GM18909 (cell line): Measurements from ENCODE around the gene C10orf67.
"Not testable (repeated sequence)": the region's sequence is repeated elsewhere in the genome, so short reads cannot be mapped to it uniquely, and the experiment has no call there.

Source experiments
- ATAC-seq: cut with Tn5 transposase; IDR thresholded peaks from one replicate; pipeline ENCODE4 v1.9.1; 2021; ENCODE audit warnings: mild to moderate bottlenecking; ENCODE audit not compliant: unreplicated experiment, poor library complexity

The C10orf67 gene

GRCh38 chr10:23281044-23281433 lies 63.6 kb downstream of the C10orf67 start:
- ATAC-seq: no peak

- ATAC-seq: no peak
Observed at GRCh38 chr10:23280419-23281043, 64.1 kb downstream of the C10orf67 start.

- ATAC-seq: no peak
Observed at GRCh38 chr10:23275355-23275754, 69.2 kb downstream of the C10orf67 start.

- not testable (repeated sequence) for ATAC-seq
Observed at GRCh38 chr10:23274179-23274578, 70.4 kb downstream of the C10orf67 start.

DNA sequence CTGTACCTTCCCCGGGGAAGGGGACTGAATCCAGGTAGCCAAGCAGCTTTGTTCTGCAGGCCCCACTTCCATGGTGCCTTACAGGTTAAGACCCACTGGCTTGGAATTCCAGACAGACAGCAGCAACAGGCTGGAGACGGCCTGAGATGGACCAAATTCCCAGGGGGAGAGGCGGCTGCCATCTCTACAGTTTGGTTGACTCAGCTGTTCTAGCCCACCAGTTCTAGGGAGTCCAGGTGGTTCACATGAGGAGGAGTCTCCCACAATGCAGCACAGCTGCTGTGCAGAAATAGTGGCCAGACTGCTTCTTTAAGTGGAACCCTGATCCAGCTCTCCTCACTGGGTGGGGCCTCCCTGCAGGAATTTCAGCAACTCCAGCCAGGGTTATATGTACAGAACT lies 74.1 kb downstream of the C10orf67 start:
- ATAC-seq: no peak

DNA sequence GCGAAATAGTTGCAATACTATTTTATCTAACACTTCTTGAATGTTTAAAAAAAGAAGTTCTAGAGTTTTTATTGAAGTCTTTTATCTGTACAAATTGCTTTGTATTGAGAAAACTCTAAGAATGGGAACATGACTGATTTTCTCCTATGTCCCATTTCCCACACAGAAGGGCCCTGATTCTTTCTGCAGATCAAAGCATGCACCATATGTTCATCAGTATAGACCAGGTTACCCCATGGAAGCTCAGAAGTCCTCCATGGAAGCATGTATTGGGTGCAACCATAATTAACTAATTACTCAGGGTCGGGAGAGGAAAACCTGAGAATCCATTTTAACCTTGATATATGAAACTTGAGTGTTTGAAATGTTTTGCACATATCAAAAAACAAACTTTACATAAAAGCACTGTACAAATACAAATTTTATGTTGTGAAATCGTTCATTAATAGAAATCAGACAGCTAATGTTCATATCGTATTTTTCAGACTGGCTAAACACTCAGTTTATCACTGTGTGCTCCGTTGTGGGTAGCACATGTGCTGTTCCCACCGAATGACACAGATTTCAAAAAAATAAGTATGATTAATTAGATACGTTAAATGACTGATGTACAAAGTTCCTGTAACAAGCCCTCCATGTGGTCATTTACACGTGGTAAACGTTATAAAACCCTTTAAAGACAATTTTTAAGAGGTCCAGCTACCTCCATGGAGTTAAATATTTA lies 81.0 kb downstream of the C10orf67 start:
- ATAC-seq: no peak

- ATAC-seq: no peak
Observed at GRCh38 chr10:23262928-23263327, 81.7 kb downstream of the C10orf67 start.

DNA sequence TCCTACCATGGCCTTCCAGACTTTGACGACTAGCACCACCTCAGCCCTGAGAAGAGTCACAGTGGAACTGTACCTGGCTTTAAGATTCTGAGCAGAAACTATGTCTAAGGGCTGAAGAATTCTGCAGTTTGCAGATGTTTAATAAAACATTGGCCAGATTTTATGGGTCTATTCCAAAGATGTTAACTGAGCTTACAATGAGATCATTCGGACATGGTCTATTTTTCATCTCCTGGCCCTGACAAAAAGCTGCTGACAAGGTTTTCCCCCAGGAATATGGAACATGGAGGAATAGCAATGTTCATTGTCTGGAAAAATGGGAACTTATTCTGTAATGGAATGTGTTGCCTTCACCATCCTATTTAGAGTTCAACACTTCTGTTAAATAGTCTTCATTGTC lies 86.1 kb downstream of the C10orf67 start:
- ATAC-seq: no peak

- ATAC-seq: no peak
Observed at GRCh38 chr10:23253780-23254179, 90.8 kb downstream of the C10orf67 start.

- not testable (repeated sequence) for ATAC-seq
Observed at GRCh38 chr10:23252859-23253258, 91.7 kb downstream of the C10orf67 start.

DNA sequence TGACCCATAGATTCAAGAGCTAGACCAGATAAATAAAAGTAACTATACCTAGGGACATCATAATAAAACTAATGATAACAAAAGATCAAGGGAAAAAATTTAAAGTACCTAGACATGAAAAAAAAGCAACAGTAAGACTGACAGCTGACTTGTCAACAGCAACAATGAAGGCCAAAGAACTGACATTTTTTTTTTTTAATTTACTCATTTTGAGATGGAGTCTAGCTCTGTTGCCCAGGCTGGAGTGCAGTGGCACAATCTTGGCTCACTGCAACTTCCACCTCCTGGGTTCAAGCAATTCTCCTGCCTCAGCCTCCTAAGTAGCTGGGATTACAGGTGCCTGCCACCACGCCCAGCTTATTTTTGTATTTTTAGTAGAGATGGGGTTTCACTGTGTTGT lies 102.8 kb downstream of the C10orf67 start:
- not testable (repeated sequence) for ATAC-seq

GRCh38 chr10:23238015-23238414 lies 106.6 kb downstream of the C10orf67 start:
- ATAC-seq: no peak

DNA sequence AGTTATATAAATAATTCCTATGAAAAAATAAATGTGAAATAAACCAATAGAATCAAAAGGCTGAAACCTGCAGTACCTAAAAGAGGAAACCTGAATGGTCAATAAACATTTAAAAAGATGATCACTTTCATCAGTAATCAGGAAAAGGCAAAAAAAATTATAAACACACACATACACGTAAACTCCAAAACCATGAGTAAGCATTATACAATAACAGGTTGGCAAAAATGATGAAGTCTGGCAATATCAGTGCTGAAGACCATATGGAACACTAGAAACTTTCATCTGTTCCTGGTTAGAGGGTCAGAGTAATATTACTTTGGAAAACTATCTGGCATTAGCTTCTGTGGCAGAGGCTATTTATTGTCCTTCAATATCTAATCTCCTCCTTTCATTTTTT lies 114.0 kb downstream of the C10orf67 start:
- ATAC-seq: no peak

DNA sequence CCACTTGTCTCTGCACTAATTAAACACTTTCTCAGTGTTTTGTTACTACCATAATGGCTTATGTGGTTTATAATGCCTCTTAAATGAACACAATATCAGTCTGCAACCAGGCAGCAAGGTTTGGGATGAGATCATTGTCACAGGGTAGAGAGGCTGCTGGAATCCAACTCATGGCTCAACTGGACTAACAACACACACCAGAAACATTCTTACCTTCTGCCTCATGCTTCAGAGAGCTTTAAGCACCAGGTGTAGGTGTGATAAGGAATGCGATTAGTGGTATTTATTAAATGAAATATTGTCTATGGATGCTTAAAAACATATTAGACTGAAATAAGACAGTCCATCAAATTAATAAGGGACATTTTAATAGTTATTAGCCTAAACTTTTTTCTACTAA lies 127.1 kb downstream of the C10orf67 start:
- ATAC-seq: no peak

DNA sequence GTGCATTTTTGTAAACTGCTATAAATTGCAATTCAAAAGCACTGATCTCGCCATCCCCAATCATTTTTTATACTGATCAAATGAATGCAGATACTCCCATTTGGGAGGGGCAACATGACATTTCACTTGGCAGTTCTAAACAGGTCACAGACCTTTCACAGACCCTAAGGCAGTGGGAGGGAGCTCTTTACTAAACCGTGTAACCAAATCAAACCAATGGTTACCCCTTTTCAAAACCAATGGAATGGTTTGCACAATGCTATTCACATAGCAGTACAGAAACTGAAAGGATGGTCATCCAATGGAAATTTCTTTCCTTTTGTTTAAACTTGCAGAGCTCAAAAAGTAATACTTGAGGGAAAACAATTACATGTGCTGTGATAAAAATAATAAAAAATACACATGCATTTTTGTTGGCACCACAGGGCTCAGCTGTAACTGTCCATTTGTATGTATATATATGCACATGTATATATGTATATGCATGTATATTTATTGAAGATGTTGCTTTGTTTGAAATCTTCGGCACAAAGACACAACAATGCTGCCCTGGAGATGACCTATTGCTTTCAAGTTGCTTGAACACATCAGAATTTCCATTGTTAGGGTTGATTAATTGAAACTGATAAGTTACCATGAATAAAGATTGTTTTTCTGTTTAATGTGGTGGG lies 138.5 kb downstream of the C10orf67 start:
- ATAC-seq: no peak

DNA sequence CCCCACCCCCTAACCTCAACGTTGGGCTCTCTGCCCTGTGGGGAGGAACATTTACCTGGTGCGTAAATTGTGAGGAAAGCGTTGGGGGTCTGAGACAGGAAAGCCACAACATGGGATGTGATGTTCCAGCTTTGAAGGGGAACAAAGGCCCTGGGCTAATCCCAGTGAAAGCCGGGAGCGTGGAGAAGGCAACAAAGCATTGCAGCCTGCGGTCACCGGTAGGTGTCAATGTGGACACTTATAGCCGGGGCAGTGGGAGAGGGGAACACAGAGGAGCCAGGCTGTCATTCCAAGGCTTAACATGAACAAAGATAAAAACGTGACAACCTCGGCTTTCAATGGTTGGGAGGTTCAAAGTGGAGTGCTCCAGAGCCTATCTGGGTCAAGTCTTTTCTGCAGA lies 139.8 kb downstream of the C10orf67 start:
- ATAC-seq: no peak

- no peak for ATAC-seq
Observed at GRCh38 chr10:23203369-23204325, 140.9 kb downstream of the C10orf67 start.

DNA sequence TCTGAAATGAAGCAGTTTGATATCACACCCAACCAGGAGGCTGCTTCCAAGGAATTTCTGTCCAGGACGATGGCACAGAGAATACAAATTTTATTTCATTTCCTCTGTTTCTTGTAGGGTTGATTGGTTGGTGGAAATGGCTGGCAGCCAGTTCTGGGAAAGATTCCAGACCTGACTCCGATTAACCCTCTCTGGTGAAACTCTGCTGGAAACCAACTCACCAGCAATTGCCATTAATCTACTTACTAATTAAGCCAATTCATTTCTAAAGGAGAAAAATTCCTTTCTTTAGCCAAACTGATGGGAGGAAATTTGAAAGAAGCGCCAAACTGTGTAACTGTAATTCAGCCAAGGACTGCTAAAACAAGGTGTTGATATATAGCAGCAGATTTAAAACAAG lies 141.8 kb downstream of the C10orf67 start:
- no peak for ATAC-seq

DNA sequence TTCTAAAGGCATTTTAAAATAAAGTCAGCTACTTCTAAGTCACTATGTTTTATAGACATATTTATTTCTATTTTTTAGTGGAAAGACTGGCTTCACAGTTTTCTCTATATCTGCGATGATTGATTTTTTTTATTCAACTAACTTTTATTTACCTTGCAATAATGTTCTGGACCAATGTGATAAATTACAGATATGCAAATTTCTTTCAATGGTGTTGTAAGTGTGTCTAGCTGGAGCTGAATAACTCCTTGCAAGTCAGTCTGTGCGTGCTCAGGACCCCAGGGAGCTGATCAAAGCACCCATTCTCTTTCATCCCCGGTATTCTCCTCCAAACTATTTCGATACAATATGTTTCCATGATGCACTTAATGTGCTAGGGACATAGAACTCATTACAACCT lies 142.8 kb downstream of the C10orf67 start:
- ATAC-seq: no peak

DNA sequence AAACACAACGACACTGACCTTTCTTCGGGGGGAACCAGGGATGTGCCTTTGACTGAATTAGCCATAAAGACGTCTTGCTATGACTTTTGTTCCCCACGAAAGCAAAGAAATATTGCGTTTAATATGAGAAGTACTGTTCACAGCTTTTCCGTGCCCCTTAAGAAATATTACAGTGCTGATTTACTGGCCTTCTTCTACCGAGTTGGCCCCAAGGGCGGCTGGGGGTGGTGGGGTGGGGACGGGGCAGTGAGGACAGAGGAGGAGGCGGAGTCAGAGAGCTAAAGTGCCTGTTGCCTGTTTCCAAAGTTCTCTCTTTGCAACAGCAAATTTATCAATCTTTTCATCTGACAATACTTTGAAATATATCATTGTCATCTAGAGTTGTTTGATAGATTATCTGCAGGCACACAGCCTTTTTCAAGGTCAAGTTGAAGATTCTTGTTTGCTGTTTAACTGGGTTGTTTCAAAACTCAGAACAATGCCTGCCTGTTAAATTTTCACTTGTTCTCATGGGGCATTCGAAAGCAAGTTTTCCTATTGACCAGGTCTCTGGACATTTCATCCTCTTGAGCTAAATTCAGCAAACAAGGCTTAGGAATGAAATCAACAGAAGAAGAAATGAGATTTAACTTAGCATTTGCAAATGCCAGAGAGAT lies 143.5 kb downstream of the C10orf67 start:
- ATAC-seq: no peak
